Mesenchymal stem cell (in vitro differentiated cells and primary cell): ENCODE results near the gene RNF145.

Source experiments
- DNase-seq: peaks from one replicate; pipeline ENCODE4 v3.0.0-alpha.2; 2013
- H2AFZ ChIP-seq: one replicate; pipeline ENCODE4 v1.6.1; 2013; ENCODE audit warnings: low read depth, mild to moderate bottlenecking, control low read depth, inconsistent platforms, low read length, moderate library complexity
- H2AK5ac ChIP-seq: 2 replicates; pipeline ENCODE4 v1.6.1; 2013; ENCODE audit warnings: low read length, moderate library complexity, mild to moderate bottlenecking, inconsistent platforms; ENCODE audit not compliant: severe bottlenecking
- H2BK120ac ChIP-seq: one replicate; pipeline ENCODE4 v1.6.1; 2013; ENCODE audit warnings: low read depth, mild to moderate bottlenecking, inconsistent platforms, low read length, moderate library complexity
- H2BK12ac ChIP-seq, 2 experiments: one replicate each; pipeline ENCODE4 v1.6.1; 2013; ENCODE audit warnings: inconsistent platforms in 2 of 2, low read length in 2 of 2, mild to moderate bottlenecking in 2 of 2, moderate library complexity in 2 of 2, control low read depth in 1 of 2
- H2BK15ac ChIP-seq: one replicate; pipeline ENCODE4 v1.6.1; 2013; ENCODE audit warnings: mild to moderate bottlenecking, low read depth, inconsistent platforms; ENCODE audit not compliant: poor library complexity, severe bottlenecking
- H2BK5ac ChIP-seq: 2 replicates; pipeline ENCODE4 v1.6.1; 2013; ENCODE audit warnings: low read depth, mild to moderate bottlenecking, low read length, control low read depth, inconsistent platforms; ENCODE audit not compliant: poor library complexity, severe bottlenecking
- H3K14ac ChIP-seq, 2 experiments: one replicate each; pipeline ENCODE4 v1.6.1; 2013; ENCODE audit warnings: inconsistent platforms in 2 of 2, low read length in 2 of 2, control low read depth in 1 of 2, mild to moderate bottlenecking in 1 of 2, moderate library complexity in 1 of 2
- H3K18ac ChIP-seq, 2 experiments: one replicate each; pipeline ENCODE4 v1.6.1; 2013; ENCODE audit warnings: inconsistent platforms in 2 of 2, low read length in 2 of 2, control low read depth in 1 of 2, low read depth in 1 of 2, mild to moderate bottlenecking in 1 of 2
- H3K23ac ChIP-seq, 2 experiments: one replicate each; pipeline ENCODE4 v1.6.1; 2013; ENCODE audit warnings: inconsistent platforms in 2 of 2, low read length in 2 of 2, mild to moderate bottlenecking in 2 of 2, moderate library complexity in 2 of 2, control low read depth in 1 of 2
- H3K27ac ChIP-seq: 2 replicates; pipeline ENCODE4 v1.5.1; 2013; ENCODE audit warnings: mild to moderate bottlenecking, moderate library complexity, low read length, control low read depth, inconsistent platforms; ENCODE audit not compliant: poor library complexity, severe bottlenecking
- H3K27me3 ChIP-seq, 2 experiments: 2 replicates each; pipeline versions ENCODE4 v1.6.1 to v1.7.0; 2013; ENCODE audit warnings: low read length in 2 of 2, mild to moderate bottlenecking in 2 of 2, moderate library complexity in 2 of 2, control low read depth in 1 of 2, inconsistent platforms in 1 of 2; ENCODE audit not compliant: control insufficient read depth in 1 of 2, insufficient read depth in 1 of 2
- H3K36me3 ChIP-seq, 2 experiments: 2 replicates each; pipeline versions ENCODE4 v1.6.1 to v1.7.0; 2013; ENCODE audit warnings: low read length in 2 of 2, control low read depth in 1 of 2, inconsistent platforms in 1 of 2, low read depth in 1 of 2, mild to moderate bottlenecking in 1 of 2; ENCODE audit not compliant: insufficient read depth in 2 of 2, control insufficient read depth in 1 of 2
- H3K4ac ChIP-seq, 2 experiments: one replicate each; pipeline ENCODE4 v1.6.1; 2013; ENCODE audit warnings: inconsistent platforms in 2 of 2, low read length in 2 of 2, mild to moderate bottlenecking in 2 of 2, moderate library complexity in 2 of 2, control low read depth in 1 of 2, low read depth in 1 of 2
- H3K4me1 ChIP-seq: 2 replicates; pipeline ENCODE4 v1.6.1; 2013; ENCODE audit warnings: low read depth, low read length, control low read depth; ENCODE audit not compliant: control insufficient read depth, insufficient read depth
- H3K4me2 ChIP-seq: 2 replicates; pipeline ENCODE4 v1.6.1; 2013; ENCODE audit warnings: low read length, mild to moderate bottlenecking, inconsistent platforms; ENCODE audit not compliant: poor library complexity, severe bottlenecking
- H3K4me3 ChIP-seq, 2 experiments: 2 replicates each; pipeline versions ENCODE4 v1.5.1 to v1.7.0; 2013; ENCODE audit warnings: low read length in 2 of 2, mild to moderate bottlenecking in 2 of 2, control low read depth in 1 of 2, low read depth in 1 of 2; ENCODE audit not compliant: insufficient read depth in 1 of 2
- H3K79me1 ChIP-seq: replicated peaks from 2 replicates; pipeline ENCODE4 v1.6.1; 2013; ENCODE audit warnings: mild to moderate bottlenecking, control low read depth, low read length, inconsistent platforms; ENCODE audit not compliant: poor library complexity, severe bottlenecking
- H3K9ac ChIP-seq: 2 replicates; pipeline ENCODE4 v1.7.0; 2013; ENCODE audit warnings: mild to moderate bottlenecking, low read length, moderate library complexity
- H3K9me3 ChIP-seq: 2 replicates; pipeline ENCODE4 v1.7.0; 2013; ENCODE audit warnings: mild to moderate bottlenecking, low read length; ENCODE audit not compliant: control insufficient read depth
- H4K8ac ChIP-seq: one replicate; pipeline ENCODE4 v1.6.1; 2013; ENCODE audit warnings: inconsistent platforms, mild to moderate bottlenecking, low read length, moderate library complexity
- H4K91ac ChIP-seq: one replicate; pipeline ENCODE4 v1.6.1; 2013; ENCODE audit warnings: mild to moderate bottlenecking, low read length, inconsistent platforms
- WGBS: methylation state at CpG from one replicate; pipeline ENCODE4 v1.1.7; 2013; ENCODE audit warnings: mixed read lengths; 5-methylcytosine and 5-hydroxymethylcytosine counted together

The RNF145 gene

DNA sequence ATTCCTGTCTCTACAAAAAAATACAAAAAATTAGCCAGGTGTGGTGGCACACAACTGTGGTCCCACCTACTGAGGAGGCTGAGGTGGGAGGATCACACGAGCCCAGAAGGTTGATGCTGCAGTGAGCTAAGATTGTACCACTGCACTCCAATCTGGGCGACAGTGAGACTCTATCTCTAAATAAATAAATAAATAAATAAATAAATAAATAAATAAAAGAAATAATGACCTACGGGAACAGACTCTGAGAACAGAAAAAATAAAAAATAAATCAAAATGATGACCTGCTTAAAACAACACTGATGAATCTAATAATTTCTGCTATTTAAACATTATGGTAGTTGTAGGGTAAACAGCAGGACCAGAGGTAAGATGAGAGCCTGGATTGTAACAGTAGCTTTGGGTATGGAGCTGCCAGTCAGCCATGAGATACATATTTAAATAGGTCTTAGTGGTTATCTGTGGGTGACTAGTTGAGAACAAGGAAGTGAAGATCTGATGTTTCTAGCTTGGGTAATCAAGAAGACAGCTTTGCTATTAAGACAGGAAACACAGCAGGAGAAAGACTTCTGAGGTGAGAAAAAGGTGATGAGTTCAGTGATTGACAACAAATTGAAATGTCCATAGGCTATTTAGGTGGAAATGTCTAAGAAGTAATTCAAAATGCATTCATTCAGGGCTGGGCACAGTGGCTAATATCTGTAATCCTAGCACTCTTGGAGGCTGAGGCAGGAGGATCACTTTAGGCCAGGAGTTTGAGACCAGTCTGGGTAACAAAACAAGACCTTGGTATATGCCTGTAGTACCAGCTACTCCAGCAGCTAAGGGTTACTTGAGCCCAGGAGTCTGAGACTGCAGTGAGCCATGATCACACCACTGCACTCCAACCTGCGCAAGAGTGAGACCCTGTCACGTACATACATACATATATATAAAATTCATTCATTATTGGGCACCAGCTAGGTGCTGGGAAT lies 11.0 kb downstream of the RNF145 start:
- Histone ChIP-seq H3K9me3 (no peaks in the 10 kb centered on the region), H3K23ac (no peak overlapping the region), H4K91ac (no peak overlapping the region), H3K4me2 (no peak overlapping the region), H3K18ac (no peak overlapping the region), H3K4me1 (no peaks in the 10 kb centered on the region), H3K9ac (no peak overlapping the region), H3K27me3 (no peaks in the 10 kb centered on the region), H2BK15ac (no peak overlapping the region), H3K14ac (no peak overlapping the region), H2BK5ac (no peak overlapping the region), H4K8ac (no peak overlapping the region), H3K36me3 (peaks cover 8 to 59% of the 10 kb centered on the region in 2 experiments), H3K4ac (no peak overlapping the region), H2AK5ac (no peak overlapping the region), H2AFZ (no peak overlapping the region), H3K4me3 (no peak overlapping the region), H2BK120ac (no peak overlapping the region), H2BK12ac (no peak overlapping the region), H3K79me1 (peaks cover 9% of the 10 kb centered on the region), H3K27ac (no peak overlapping the region)
- WGBS: 100% methylated on average over 1 of the region's 5 CpGs
- DNase-seq: no peak

DNA sequence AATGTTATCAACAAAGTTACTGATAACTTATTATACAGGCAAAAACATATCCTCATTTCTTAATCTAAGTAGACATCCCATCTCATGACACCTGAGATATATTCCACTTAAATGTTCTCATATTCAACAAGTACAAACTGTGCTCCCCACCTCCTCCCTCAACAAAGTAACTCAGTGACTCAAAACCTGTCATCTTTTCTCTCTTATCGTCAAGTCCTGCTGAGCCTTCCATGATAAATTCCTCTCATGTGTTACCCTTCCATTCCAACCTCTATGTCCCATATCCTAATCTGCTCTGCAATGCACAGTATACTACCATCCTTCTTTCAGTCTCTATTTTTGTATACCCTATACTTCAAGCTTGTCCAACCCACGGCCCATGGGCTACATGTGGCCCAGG lies 13.6 kb downstream of the RNF145 start:
- WGBS: 100% methylated on average over 2 of the region's 2 CpGs

DNA sequence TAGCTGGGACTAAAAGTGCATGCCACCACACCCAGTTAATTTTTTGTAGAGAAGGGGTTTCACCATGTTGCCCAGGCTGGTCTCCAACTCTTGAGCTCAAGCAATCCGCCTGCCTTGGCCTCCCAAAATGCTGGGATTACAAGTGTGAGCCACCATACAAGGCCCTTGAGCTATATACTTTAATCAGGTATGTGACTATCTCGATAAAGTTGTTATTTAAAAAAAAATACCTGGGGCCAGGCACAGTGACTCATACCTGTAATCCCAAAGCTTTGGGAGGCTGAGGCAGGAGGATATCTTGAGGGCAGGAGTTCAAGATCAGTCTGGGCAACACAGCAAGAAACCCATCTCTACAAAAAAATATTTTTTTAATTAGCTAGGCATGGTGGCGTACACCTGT lies 19.2 kb downstream of the RNF145 start:
- Histone ChIP-seq H3K23ac (no peak overlapping the region), H2BK12ac (no peak overlapping the region), H2BK15ac (no peak overlapping the region), H3K4ac (no peak overlapping the region), H4K8ac (no peak overlapping the region), H3K18ac (no peak overlapping the region), H3K36me3 (peaks cover 12 to 57% of the 10 kb centered on the region in 2 experiments), H3K4me3 (no peak overlapping the region), H4K91ac (no peak overlapping the region), H3K27ac (no peak overlapping the region), H2BK120ac (no peak overlapping the region), H3K9ac (no peak overlapping the region), H3K9me3 (no peaks in the 10 kb centered on the region), H3K14ac (no peak overlapping the region), H3K4me1 (peaks cover 6% of the 10 kb centered on the region), H2BK5ac (no peak overlapping the region), H3K4me2 (no peak overlapping the region), H3K79me1 (peaks cover 11% of the 10 kb centered on the region), H3K27me3 (no peaks in the 10 kb centered on the region), H2AK5ac (no peak overlapping the region), H2AFZ (no peak overlapping the region)
- DNase-seq: no peak
- 100% methylated on average over 2 of the region's 3 CpGs for WGBS

More for the DNA sequence above, 13.6 kb downstream of the RNF145 start:
- H3K18ac ChIP-seq: no peak overlapping the region
- no peak overlapping the region for H4K8ac ChIP-seq
- H2BK12ac ChIP-seq: no peak overlapping the region
- H4K91ac ChIP-seq: no peak overlapping the region
- no peak overlapping the region for H3K9ac ChIP-seq
- H2BK5ac ChIP-seq: no peak overlapping the region
- no peak overlapping the region for H2BK120ac ChIP-seq
- no peak overlapping the region for H3K4me3 ChIP-seq
- H2AFZ ChIP-seq: no peak overlapping the region
- H3K23ac ChIP-seq: no peak overlapping the region
- H3K79me1 ChIP-seq: peaks cover 12% of the 10 kb centered on the region
- peaks cover 10 to 67% of the 10 kb centered on the region in 2 experiments for H3K36me3 ChIP-seq
- H3K27ac ChIP-seq: no peak overlapping the region
- H3K9me3 ChIP-seq: no peaks in the 10 kb centered on the region
- H3K14ac ChIP-seq: no peak overlapping the region
- H2AK5ac ChIP-seq: no peak overlapping the region
- no peak overlapping the region for H3K4me2 ChIP-seq
- H3K27me3 ChIP-seq: no peaks in the 10 kb centered on the region
- H3K4ac ChIP-seq: no peak overlapping the region
- no peak overlapping the region for H2BK15ac ChIP-seq
- H3K4me1 ChIP-seq: no peaks in the 10 kb centered on the region
- no peak for DNase-seq

DNA sequence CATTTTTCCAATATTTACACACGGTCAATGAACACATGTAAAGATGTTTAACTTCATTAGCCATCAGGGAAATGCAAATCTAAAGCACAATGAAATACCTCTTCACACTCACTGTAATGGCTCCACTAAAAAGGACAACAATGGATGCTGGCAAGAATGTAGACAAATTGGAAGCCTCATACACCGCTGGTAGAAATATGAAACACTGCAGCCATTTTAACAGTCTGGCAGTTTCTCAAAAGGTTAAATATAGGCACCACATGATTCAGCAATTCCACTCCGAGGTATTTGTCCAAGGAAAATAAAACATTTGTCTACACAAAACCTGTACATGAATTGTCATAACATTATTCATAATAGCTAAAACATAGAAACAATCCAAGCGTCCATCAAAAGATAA lies 20.0 kb downstream of the RNF145 start:
- H2BK5ac ChIP-seq: no peak overlapping the region
- H3K4me2 ChIP-seq: no peak overlapping the region
- no peak overlapping the region for H3K4me3 ChIP-seq
- DNase-seq: no peak
- H2BK120ac ChIP-seq: no peak overlapping the region
- no peak overlapping the region for H3K14ac ChIP-seq
- peaks cover 11 to 53% of the 10 kb centered on the region in 2 experiments for H3K36me3 ChIP-seq
- H3K79me1 ChIP-seq: peaks cover 11% of the 10 kb centered on the region
- no peak overlapping the region for H3K9ac ChIP-seq
- no peak overlapping the region for H2BK12ac ChIP-seq
- no peak overlapping the region for H3K27ac ChIP-seq
- H3K23ac ChIP-seq: no peak overlapping the region
- H2AFZ ChIP-seq: no peak overlapping the region
- H3K4me1 ChIP-seq: peaks cover 6% of the 10 kb centered on the region
- WGBS: 97% methylated on average over 3 of the region's 4 CpGs
- H4K8ac ChIP-seq: no peak overlapping the region
- H2BK15ac ChIP-seq: no peak overlapping the region
- no peak overlapping the region for H3K18ac ChIP-seq
- H2AK5ac ChIP-seq: no peak overlapping the region
- no peaks in the 10 kb centered on the region for H3K9me3 ChIP-seq
- no peaks in the 10 kb centered on the region for H3K27me3 ChIP-seq
- no peak overlapping the region for H3K4ac ChIP-seq
- no peak overlapping the region for H4K91ac ChIP-seq
